Measurements from ENCODE around the gene NTNG1.

GRCh38 chr1:107344268-107344760 lies 203.5 kb downstream of the NTNG1 start:
- TF ChIP-seq POLR2A (IDR thresholded peaks at IDR 0.05): no peak
- TF ChIP-seq, protein P1, sequence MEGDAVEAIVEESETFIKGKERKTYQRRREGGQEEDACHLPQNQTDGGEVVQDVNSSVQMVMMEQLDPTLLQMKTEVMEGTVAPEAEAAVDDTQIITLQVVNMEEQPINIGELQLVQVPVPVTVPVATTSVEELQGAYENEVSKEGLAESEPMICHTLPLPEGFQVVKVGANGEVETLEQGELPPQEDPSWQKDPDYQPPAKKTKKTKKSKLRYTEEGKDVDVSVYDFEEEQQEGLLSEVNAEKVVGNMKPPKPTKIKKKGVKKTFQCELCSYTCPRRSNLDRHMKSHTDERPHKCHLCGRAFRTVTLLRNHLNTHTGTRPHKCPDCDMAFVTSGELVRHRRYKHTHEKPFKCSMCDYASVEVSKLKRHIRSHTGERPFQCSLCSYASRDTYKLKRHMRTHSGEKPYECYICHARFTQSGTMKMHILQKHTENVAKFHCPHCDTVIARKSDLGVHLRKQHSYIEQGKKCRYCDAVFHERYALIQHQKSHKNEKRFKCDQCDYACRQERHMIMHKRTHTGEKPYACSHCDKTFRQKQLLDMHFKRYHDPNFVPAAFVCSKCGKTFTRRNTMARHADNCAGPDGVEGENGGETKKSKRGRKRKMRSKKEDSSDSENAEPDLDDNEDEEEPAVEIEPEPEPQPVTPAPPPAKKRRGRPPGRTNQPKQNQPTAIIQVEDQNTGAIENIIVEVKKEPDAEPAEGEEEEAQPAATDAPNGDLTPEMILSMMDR (IDR thresholded peaks at IDR 0.05): no peak
- no peak for TF ChIP-seq POLR2AphosphoS5 (IDR thresholded peaks at IDR 0.05)
